ENCODE measurements around the gene PIGQ.

Gene PIGQ

DNA sequence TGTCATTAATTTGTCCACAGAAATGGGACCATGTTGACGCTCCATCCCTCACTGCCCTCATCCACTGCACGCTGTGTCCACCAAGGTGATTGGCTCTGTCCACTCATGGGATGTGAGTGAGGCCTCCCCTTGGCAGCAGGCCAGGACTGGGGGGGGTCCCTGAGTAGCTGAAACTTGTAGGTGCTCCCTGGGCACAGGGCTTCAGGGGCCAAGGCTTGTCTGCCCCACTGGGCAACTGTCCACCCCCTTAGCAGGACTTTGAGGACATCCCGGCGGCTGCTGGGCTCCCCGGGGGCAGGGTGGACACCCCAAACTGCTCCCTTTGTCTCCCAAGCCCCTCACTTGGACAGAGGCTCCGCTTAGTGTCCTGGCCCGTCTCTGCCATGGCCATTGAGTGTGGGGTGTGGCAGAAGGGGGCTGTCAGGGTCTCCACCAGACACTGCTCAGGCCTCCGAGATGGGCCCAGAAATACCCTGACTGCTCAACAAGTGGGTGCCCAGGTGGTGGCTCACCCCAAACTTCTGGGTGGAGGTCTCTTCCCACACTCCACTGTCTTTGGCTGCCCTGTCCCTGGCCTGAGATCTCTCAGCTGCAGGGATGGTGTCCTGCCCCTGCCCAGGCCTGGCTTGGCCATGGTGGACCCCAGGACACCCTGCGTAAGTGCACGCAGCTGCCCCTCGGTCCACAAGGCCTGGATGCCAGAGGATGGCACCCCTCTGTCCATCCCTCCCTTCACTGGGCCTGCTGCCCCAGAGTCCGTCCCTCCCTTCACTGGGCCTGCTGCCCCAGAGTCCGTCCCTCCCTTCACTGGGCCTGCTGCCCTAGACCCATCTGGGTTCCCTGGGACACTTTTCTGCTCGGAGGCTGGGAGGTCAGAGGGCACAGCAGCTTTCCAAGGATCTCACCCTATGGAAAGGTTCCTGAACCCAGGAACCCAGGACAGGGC lies 17.1 kb downstream of the PIGQ start:
- H3K4me3 ChIP-seq (ENCODE audit: low read length) = no peak overlapping the region
- H3K4me2 ChIP-seq (ENCODE audit: low read length) = peak overlapping the region; percentile 70

DNA sequence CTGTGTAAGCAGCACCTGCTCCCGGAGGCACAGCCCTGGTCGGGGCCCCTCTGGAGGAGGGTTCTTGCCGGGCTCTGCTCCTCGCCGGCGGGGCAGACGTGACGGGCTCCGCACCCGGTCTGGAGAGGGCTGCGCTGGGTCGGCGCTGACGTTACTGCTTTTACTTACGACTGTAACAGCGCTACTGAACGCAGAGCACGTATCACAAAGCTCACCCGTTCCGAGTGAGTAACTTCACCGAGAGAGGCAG lies 18.8 kb downstream of the PIGQ start:
- Histone ChIP-seq H3K4me3 (ENCODE audit: low read length) (peak overlapping the region; percentile 86), H3K9me3 (ENCODE audit: insufficient read depth, low read length) (no peaks in the 10 kb centered on the region), H3K27me3 (ENCODE audit: low read depth, low read length) (no peaks in the 10 kb centered on the region; the same call in 1 of the 2 replicates), H4K20me1 (ENCODE audit: insufficient read depth, low read length) (peaks cover 8% of the 10 kb centered on the region; the same call in 1 of the 2 replicates), H2AFZ (ENCODE audit: low read depth, low read length) (no peak overlapping the region), H3K36me3 (replicated peaks; ENCODE audit: low read depth, low read length) (peaks cover 4% of the 10 kb centered on the region), H3K4me1 (ENCODE audit: low read length) (peaks cover 14% of the 10 kb centered on the region), H3K27ac (ENCODE audit: low read length) (peak overlapping the region; percentile 88), H3K79me2 (ENCODE audit: low read length) (peaks cover 27% of the 10 kb centered on the region), H3K9ac (ENCODE audit: low read length) (peak overlapping the region; percentile 79), H3K4me2 (ENCODE audit: low read length) (peak overlapping the region; percentile 70)
- TF ChIP-seq, protein P1, sequence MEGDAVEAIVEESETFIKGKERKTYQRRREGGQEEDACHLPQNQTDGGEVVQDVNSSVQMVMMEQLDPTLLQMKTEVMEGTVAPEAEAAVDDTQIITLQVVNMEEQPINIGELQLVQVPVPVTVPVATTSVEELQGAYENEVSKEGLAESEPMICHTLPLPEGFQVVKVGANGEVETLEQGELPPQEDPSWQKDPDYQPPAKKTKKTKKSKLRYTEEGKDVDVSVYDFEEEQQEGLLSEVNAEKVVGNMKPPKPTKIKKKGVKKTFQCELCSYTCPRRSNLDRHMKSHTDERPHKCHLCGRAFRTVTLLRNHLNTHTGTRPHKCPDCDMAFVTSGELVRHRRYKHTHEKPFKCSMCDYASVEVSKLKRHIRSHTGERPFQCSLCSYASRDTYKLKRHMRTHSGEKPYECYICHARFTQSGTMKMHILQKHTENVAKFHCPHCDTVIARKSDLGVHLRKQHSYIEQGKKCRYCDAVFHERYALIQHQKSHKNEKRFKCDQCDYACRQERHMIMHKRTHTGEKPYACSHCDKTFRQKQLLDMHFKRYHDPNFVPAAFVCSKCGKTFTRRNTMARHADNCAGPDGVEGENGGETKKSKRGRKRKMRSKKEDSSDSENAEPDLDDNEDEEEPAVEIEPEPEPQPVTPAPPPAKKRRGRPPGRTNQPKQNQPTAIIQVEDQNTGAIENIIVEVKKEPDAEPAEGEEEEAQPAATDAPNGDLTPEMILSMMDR (IDR thresholded peaks at IDR 0.05; ENCODE audit: low read depth, low read length) = no peak
- no peak for TF ChIP-seq EZH2phosphoT487 (IDR thresholded peaks at IDR 0.05; ENCODE audit: low read depth)

More for the DNA sequence above, 17.1 kb downstream of the PIGQ start:
- peaks cover 4% of the 10 kb centered on the region for H3K36me3 ChIP-seq (replicated peaks; ENCODE audit: low read depth, low read length)
- H2AFZ ChIP-seq (ENCODE audit: low read depth, low read length) = no peak overlapping the region
- H4K20me1 ChIP-seq (ENCODE audit: insufficient read depth, low read length) = peaks cover 8% of the 10 kb centered on the region; the same call in 1 of the 2 replicates
- H3K9ac ChIP-seq (ENCODE audit: low read length) = no peak overlapping the region
- no peak for TF ChIP-seq EZH2phosphoT487 (IDR thresholded peaks at IDR 0.05; ENCODE audit: low read depth)
- TF ChIP-seq, protein P1 (IDR thresholded peaks at IDR 0.05; ENCODE audit: low read depth, low read length) = no peak
- peaks cover 27% of the 10 kb centered on the region for H3K79me2 ChIP-seq (ENCODE audit: low read length)
- H3K4me1 ChIP-seq (ENCODE audit: low read length) = peaks cover 14% of the 10 kb centered on the region
- no peaks in the 10 kb centered on the region for H3K9me3 ChIP-seq (ENCODE audit: insufficient read depth, low read length)
- H3K27me3 ChIP-seq (ENCODE audit: low read depth, low read length) = no peaks in the 10 kb centered on the region; the same call in 1 of the 2 replicates
- H3K27ac ChIP-seq (ENCODE audit: low read length) = no peak overlapping the region

DNA sequence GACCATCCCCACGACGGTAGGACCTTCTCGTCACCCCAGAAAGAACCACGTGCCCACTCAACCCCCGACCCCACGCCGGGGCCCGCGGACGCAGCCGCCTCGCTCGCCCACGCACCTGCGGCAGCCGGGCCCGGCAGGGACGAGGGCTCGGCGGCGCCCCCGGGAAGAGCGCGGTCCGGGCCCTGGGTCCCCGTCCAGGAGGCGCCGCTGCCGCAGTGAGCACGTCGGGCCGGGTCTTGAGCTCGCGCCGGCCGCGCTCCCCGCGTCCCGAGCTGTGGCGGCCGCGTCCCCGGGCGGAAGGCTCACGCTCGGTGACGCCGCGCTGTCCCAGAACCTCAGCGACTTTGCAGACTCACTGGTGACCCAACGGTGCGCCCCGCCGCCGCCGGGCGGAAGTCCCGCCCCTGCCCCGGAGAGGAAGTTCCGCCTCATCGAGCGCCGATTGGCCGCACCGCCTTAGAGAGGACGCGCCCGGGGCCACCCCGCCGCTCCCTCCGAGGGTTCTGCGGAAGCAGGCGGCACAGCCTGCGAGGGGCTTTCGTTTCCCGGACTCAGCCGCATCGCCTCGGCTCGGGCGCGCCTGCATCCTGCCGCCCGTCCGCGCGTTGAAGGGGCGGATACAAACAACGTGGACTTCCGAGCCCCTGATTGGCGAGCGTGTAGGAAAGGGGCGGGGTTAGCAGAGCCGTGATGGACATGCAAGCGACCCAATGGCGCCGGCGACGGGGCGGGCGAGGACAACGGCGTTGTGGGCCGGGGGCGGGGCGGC lies 19.3 kb downstream of the PIGQ start:
- Histone ChIP-seq H3K4me2 (ENCODE audit: low read length) (peak overlapping the region; percentile 70), H4K20me1 (ENCODE audit: insufficient read depth, low read length) (peaks cover 9% of the 10 kb centered on the region; the same call in 1 of the 2 replicates), H3K9me3 (ENCODE audit: insufficient read depth, low read length) (no peaks in the 10 kb centered on the region), H3K79me2 (ENCODE audit: low read length) (peaks cover 27% of the 10 kb centered on the region), H3K27me3 (ENCODE audit: low read depth, low read length) (no peaks in the 10 kb centered on the region; the same call in 1 of the 2 replicates), H2AFZ (ENCODE audit: low read depth, low read length) (peak overlapping the region; percentile 73), H3K4me3 (ENCODE audit: low read length) (peak overlapping the region; percentile 86), H3K9ac (ENCODE audit: low read length) (peak overlapping the region; percentile 79), H3K4me1 (ENCODE audit: low read length) (peaks cover 14% of the 10 kb centered on the region), H3K36me3 (replicated peaks; ENCODE audit: low read depth, low read length) (peaks cover 4% of the 10 kb centered on the region), H3K27ac (ENCODE audit: low read length) (peak overlapping the region; percentile 88)
- no peak for TF ChIP-seq EZH2phosphoT487 (IDR thresholded peaks at IDR 0.05; ENCODE audit: low read depth)
- TF ChIP-seq, protein P1 (IDR thresholded peaks at IDR 0.05; ENCODE audit: low read depth, low read length) = no peak
